SK-N-MC (cell line): ENCODE data around the gene MAP6.

Experiments used
- EZH2 ChIP-seq: fragments of 200-600 bp; sonication (generic); IDR thresholded peaks from one replicate; pipeline ENCODE4 v1.6.1; 2017; ENCODE audit warnings: antibody characterized with exemption
- POLR2AphosphoS5 ChIP-seq: IDR thresholded peaks from 2 replicates; pipeline ENCODE4 v1.6.1; 2012; ENCODE audit warnings: mild to moderate bottlenecking, low read depth, low read length, borderline replicate concordance

DNA sequence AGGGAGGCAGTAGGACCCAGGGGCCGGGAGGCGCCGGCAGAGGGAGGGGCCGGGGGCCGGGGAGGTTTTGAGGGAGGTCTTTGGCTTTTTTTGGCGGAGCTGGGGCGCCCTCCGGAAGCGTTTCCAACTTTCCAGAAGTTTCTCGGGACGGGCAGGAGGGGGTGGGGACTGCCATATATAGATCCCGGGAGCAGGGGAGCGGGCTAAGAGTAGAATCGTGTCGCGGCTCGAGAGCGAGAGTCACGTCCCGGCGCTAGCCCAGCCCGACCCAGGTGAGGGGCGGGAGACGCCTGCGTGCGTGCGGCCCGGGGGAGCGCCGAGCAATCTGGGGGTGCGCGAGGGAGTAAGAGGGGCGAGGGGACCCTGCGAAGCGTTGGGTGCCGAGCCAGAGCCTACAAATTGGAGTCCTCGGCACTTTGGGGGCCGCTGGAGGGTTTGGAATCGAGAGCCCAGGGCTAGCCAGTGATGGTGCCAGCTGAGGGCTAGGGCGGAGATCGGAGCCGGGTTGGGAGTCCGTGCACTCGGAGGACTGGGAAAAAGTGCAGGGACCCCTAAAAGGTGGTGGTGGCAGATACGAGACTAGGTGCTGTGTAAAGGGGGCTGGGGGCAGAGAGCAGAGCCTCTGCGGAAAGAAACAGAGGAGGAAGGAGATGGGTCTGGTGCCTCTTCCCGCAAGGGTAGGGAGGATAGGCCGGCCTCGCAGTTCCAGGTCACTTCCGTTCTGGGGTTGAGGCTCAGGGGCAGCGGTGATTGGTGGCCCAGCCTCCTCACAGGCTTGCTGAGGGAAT lies 106.6 kb downstream of the MAP6 start, which contains the start of gene SERPINH1:
- TF ChIP-seq POLR2AphosphoS5: peak; percentile 83; the same call in 1 of the 2 replicates
- TF ChIP-seq EZH2: no peak
